ENCODE data around the gene FASN.

DNA sequence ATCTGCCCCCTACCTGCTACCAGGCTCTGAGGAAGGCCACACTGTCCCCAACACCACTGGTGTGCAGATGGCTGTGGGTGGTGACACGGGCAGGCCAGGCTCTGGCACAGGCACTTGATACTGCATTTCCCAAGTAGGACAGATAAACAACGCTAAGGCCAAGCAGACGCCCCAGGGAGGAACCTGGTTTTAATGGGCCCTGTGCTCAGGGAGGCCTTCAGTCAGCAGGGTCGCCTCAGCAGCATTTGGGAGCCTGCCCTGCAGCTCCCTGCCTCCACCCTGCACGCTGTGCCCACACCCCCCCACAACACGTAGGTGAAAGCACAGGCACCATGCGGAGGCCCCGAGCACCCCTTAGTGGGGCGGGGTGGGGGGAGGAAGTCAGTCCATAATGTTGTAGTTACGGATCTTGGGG lies 3.3 kb upstream of the FASN start:
- TF ChIP-seq POLR2A (IDR thresholded peaks at IDR 0.05) (no peak), CTCF (IDR thresholded peaks at IDR 0.05) (no peak), POLR2AphosphoS5 (IDR thresholded peaks at IDR 0.05) (no peak)
